GM12892 (cell line): Measurements from ENCODE around the gene TRAF7.
"Not testable (repeated sequence)": the region's sequence is repeated elsewhere in the genome, so short reads cannot be mapped to it uniquely, and the experiment has no call there.

Source experiments
- POLR2A ChIP-seq: IDR thresholded peaks from 2 replicates; pipeline ENCODE4 v1.6.1; 2011; ENCODE audit warnings: low read depth, low read length, control low read depth
- POLR2AphosphoS5 ChIP-seq: IDR thresholded peaks from 2 replicates; pipeline ENCODE4 v1.6.1; 2011; ENCODE audit warnings: low read depth, low read length, control low read depth

- TF ChIP-seq POLR2AphosphoS5, POLR2A: not testable (repeated sequence)
Observed at GRCh38 chr16:2111009-2111353, 44.6 kb upstream of the TRAF7 start.
